Fibroblast of skin of right quadriceps (primary cell): ENCODE results near the gene AOPEP.

Experiments
- DNase-seq: peaks from one replicate; pipeline ENCODE4 v3.0.0-alpha.2; 2013

Gene AOPEP

GRCh38 chr9:94906181-94906580 lies 179.7 kb downstream of the AOPEP start:
- no peak for DNase-seq

DNA sequence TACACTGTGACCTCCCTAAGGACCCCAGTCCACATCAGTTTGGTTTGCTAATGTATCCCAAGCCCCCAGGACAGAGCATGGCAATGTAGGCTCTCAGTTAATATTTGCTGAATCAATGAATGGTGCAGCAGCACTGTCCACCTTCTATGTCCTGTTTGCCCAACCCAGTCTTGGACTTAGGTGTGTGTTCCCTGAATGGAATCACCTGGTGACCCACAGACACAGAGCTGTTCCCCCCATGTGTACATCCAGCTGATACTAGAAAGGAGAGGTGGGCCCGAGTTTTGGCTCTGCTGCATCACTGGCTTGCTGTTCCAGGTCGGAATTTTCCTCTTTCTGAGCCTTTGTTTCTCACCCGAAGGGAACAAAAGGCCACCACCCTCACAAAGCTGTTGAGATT lies 180.2 kb downstream of the AOPEP start:
- DNase-seq, result no peak

DNA sequence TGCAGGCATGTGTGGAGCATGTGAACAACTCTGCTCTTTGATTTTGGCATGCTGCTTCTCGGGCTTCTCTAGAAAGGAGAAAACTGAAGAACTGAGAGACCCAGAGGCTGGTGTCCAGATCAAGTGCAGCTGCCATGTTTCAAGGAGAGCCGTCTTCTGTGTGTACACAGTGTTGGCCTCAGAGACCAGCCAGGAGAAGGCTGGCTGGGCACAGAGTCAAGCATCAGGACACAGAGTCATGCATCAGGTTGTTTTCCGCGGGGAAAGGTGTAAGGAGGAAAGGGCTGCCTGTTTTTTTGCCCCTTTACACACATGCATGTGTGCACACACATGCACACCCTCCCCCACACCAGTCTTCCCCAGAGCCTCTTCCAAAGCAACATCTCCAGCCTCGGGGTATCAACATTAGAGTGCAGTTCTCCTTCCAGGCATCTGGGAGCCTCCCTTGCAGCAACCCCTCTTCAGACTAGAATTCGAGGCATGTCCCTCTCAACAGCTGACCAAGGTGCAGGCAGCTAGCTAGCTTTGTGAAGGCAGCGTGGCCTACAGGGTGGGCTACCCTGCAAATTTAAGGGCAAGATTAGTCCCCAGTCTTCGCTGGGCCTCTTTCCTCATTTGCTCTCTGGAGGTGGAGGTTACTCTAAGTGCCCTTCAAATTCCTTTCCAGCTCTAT lies 180.9 kb downstream of the AOPEP start:
- no peak for DNase-seq

DNA sequence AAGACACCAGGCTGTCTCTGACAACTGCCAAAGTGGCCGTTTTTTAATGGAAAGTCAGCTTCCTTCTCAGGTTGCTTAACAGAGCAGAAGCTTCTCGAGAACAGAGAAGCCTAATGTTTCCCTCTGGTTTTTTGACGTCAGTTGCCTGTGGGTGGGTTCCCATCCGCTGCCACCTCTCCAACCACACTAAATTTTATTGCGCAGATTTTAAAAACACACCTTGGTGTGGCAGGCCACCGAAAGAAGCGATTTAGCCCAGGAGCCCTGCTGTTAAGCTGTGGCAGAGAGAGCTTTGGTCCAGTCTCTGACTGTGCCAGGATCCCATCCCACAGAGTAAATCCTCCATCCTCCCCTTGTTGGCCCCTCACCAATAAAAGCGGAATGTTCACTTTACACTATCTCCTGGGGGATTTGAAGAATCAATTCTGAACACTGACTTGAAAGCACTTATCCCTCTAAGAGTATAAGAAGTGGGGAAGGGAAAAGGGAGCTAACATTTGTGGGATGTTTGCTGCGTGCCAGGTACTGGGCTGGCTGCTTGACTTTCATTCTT lies 181.6 kb downstream of the AOPEP start:
- DNase-seq, result peak; percentile 59

GRCh38 chr9:94908583-94909249 lies 182.2 kb downstream of the AOPEP start:
- DNase-seq, result no peak

GRCh38 chr9:94909250-94909894 lies 182.9 kb downstream of the AOPEP start:
- no peak for DNase-seq

- DNase-seq, result no peak
Observed at GRCh38 chr9:94909965-94910730, 183.6 kb downstream of the AOPEP start.

DNA sequence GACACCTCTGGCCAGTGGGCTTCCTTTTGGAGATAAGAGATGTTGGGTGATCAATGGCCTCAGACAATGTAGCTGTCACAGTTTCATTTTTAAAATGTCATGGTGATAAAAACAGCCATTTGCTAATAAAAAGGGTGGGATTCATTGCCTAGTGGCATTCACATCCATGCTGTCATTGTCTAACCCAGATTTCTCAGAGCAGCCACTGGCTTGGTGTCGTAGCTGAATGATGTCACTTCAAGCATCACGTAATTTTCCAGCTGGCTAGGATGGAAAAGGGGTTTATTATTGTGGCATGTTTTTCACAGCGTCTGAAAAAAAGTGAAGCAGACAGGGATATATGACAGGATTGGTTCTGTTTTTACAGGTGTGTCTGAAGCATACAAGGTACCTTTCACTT lies 184.7 kb downstream of the AOPEP start:
- DNase-seq, result no peak

DNA sequence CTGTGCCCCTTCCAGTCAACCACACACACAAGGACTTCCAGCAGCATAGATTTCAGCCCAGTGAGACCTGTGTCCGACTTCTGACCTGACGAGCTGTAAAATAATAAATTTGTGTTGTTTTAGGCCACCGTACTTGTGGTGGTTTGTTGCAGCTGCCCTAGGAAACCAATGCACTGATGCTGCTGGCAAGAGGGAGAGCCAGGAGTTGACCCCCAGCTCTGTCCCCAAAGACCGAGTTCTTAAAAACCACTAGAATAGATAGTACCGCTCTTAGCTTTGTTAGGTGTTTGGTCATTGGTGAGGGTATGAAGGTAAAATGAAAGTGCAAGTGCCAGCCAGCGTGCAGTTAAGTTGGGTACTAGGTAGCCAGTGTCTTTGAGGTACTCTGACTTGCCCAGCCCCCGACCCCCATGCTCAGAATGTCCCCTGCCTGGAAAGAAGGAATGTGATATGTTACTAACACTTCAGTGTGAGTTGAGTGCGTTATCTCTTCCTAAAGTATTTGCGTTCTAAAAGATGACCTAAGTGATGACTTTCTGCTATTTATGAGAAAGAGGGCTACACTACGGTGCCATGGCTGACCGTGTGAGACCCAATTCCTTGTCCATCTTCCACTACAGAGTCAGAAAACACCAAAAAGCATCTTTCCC lies 185.6 kb downstream of the AOPEP start:
- no peak for DNase-seq

GRCh38 chr9:94912700-94913249 lies 186.3 kb downstream of the AOPEP start:
- DNase-seq, result peak; percentile 95

DNA sequence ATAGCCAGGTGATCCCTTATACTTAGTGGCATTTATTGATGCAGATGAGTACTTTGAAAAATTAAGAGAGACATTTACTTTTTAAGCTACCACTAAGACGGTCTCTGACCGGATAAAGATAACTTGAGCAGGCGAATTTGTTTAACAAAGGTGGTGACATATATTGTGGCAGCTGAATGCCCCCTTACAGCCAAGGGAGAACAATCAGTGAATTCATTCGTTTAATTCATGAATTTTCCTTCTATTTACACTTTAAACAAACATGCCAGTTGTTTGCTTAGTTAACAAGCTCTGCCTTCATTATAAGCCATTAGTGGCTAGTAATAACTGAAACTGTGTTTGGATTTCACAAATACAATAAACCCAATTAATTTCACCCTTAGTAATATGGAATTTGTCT lies 187.1 kb downstream of the AOPEP start:
- DNase-seq, result no peak

DNA sequence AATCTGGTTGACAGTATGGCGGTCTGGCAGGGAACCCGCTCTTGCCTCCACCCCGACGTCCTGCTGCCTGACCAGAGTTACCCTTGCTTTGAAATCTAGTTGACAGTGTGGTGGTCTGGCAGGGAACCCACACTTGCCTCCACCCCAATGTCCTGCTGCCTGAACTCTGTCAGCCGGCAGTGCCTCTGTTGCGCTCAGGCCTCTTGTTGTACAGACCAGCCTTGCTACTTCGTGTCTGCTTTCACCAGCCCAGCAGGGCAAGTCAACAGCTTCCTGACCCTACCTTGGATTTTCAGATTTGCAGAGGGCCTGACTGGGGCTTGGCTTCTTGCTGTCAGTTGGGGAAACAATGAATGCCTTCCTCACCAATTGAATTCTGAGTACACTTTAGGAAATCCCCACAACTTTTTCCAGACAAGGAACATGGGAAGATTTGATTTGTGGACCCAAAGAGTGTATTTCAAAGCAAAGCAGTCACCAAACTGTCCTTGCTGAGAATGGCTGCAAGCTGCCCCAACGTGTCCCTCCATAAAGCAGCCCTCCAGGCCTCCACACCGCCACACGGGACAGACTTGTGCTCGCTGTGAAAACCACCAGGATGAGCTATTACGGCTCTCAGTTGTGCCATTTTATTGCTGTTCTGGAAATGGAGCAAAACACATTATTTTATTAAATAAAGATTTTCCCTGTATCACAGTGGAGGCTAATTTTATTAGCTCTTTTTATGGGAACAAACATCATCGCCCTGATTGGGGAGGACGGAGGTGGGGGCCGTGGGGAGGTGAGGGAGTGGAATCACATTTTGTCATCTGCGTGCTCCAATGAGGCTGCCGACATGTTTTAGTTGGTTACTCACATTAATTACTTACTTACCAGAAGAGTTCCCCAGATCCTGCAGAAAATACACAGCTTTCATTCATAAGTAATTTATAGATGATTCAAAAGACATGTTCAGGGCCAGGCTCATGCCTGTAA lies 189.3 kb downstream of the AOPEP start:
- no peak for DNase-seq

DNA sequence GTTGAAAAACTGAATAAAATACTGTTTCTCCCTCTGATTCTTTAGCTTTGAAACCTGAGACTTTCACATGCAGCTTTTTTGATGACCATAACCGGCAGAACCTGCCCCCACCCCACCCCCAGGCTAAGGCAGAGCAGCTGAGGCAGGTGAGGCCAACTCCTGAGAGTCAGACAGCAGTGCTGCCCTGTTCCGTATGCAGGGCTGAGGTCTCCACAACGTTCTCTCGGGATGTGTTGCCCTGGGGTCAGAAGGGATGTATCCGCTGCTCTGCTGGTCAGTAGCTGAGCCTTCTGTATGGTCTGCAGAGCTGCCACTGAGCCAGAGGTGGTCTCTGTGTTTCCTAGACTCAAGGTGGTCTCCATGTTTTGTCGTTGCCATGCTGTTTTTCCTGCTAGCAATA lies 190.5 kb downstream of the AOPEP start:
- DNase-seq, result no peak

- DNase-seq, result no peak
Observed at GRCh38 chr9:94918038-94918753, 191.7 kb downstream of the AOPEP start.

DNA sequence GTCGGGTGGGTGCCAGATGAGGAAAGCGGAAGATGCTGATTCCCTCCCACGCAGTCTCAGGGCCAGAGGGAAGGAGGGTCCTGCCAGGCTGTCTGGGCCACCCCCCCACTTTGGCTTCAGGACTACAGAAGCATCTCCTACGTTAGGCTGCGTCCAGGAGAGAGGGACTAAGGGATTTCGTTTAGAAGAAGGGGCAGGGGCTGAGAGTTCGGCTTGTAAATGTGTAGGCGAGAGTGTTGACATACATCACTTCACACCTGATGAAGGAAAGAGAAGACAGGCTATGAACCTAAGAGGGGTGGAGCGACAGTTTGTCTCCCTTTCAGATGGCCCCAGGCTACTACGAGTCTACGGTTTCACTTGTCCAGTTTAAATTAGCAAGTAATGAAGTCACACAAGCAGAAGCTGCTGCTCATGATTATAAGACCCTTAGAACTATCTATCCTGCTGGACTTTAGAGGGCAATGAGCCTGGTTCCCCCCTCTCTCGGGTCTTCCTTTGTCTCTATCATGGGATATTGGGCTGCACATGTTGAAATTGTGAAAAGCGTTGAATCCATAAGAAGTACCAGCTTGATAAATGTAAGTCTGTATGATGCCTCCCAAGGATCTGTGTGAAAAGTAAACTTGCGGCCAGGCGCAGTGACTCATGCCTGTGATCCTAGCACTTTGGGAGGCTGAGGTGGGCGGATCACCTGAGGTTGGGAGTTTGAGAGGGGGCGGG lies 193.0 kb downstream of the AOPEP start:
- DNase-seq, result no peak

- peak; percentile 94 for DNase-seq
Observed at GRCh38 chr9:94920420-94921091, 194.1 kb downstream of the AOPEP start.

GRCh38 chr9:94921092-94921471 lies 194.6 kb downstream of the AOPEP start:
- peak; percentile 87 for DNase-seq

- no peak for DNase-seq
Observed at GRCh38 chr9:94921656-94922055, 195.2 kb downstream of the AOPEP start.

GRCh38 chr9:94922098-94922607 lies 195.7 kb downstream of the AOPEP start:
- peak; percentile 95 for DNase-seq
